HepG2 (cell line): ENCODE data around the gene MUCL3. TPM values are rescaled to one million over a fixed set of nuclear protein-coding genes. Genes with fewer than 3 reads are reported as not detected.
A peak's percentile ranks its signal among the peaks of the same experiment; 100 is the strongest.

Experiments used
- AKNA ChIP-seq: sonication (generic); formaldehyde crosslinking; IDR thresholded peaks from 2 replicates; pipeline ENCODE4 v1.4.0; 2020; ENCODE audit warnings: missing genetic modification reagents, borderline replicate concordance
- ARID3A ChIP-seq: IDR thresholded peaks from 2 replicates; pipeline ENCODE4 v1.6.1; 2012; ENCODE audit warnings: low read depth, low read length, improper control_type of control experiment
- ARNTL ChIP-seq: sonication (generic); formaldehyde crosslinking; IDR thresholded peaks from 2 replicates; pipeline ENCODE4 v1.4.0; 2020; ENCODE audit warnings: mild to moderate bottlenecking, missing genetic modification reagents
- ATF4 ChIP-seq, 2 experiments: fragments of 450-650 bp in 1 of 2; sonication (generic) in 1 of 2; formaldehyde crosslinking; IDR thresholded peaks; 2 replicates each; pipeline versions ENCODE4 v1.5.0 to v1.8.0; 2020 to 2022; ENCODE audit warnings: mild to moderate bottlenecking in 1 of 2, missing genetic modification reagents in 1 of 2
- CSRNP2 ChIP-seq: sonication (generic); formaldehyde crosslinking; conservative IDR thresholded peaks from 2 replicates; pipeline ENCODE4 v1.8.0; 2022; ENCODE audit warnings: low read depth, missing genetic modification reagents
- GATAD2A ChIP-seq: IDR thresholded peaks from 2 replicates; pipeline ENCODE4 v1.6.1; 2016
- HCFC1 ChIP-seq: fragments of 150-350 bp; IDR thresholded peaks from 2 replicates; pipeline ENCODE4 v1.6.1; 2014; ENCODE audit warnings: low read depth, low read length
- KMT2A ChIP-seq: sonication (generic); formaldehyde crosslinking; IDR thresholded peaks from 2 replicates; pipeline ENCODE4 v1.4.0; 2020; ENCODE audit warnings: missing genetic modification reagents
- MAFG ChIP-seq: sonication (generic); formaldehyde crosslinking; IDR thresholded peaks from 2 replicates; pipeline ENCODE4 v1.5.1; 2020; ENCODE audit warnings: mild to moderate bottlenecking, missing genetic modification reagents
- PHF5A ChIP-seq: IDR thresholded peaks from one replicate; pipeline ENCODE4 v1.6.1; 2018; ENCODE audit warnings: low read depth, missing genetic modification reagents; ENCODE audit not compliant: unreplicated experiment
- RBM39 ChIP-seq: fragments of 200-400 bp; formaldehyde crosslinking; IDR thresholded peaks from one replicate; pipeline ENCODE4 v1.6.1; 2018; ENCODE audit warnings: antibody characterized with exemption, mild to moderate bottlenecking, low read depth, low read length; ENCODE audit not compliant: poor library complexity, severe bottlenecking
- TMF1 ChIP-seq: sonication (generic); formaldehyde crosslinking; IDR thresholded peaks from 2 replicates; pipeline ENCODE4 v1.8.1; 2022; ENCODE audit warnings: low read depth, missing genetic modification reagents
- ZNF136 ChIP-seq: sonication (generic); formaldehyde crosslinking; IDR thresholded peaks from 2 replicates; pipeline ENCODE4 v1.8.1; 2022; ENCODE audit warnings: low read depth, mild to moderate bottlenecking, moderate library complexity, missing genetic modification reagents
- ZNF224 ChIP-seq: sonication (generic); formaldehyde crosslinking; IDR thresholded peaks from 2 replicates; pipeline ENCODE4 v1.5.0; 2020; ENCODE audit warnings: mild to moderate bottlenecking, missing genetic modification reagents
- ZNF264 ChIP-seq: sonication (generic); formaldehyde crosslinking; IDR thresholded peaks from 2 replicates; pipeline ENCODE4 v1.4.0; 2020; ENCODE audit warnings: missing genetic modification reagents
- ZNF383 ChIP-seq: sonication (generic); formaldehyde crosslinking; IDR thresholded peaks from 2 replicates; pipeline ENCODE4 v1.4.0; 2020; ENCODE audit warnings: missing genetic modification reagents, mild to moderate bottlenecking, borderline replicate concordance
- ZNF441 ChIP-seq: sonication (generic); formaldehyde crosslinking; IDR thresholded peaks from 2 replicates; pipeline ENCODE4 v1.7.0; 2021; ENCODE audit warnings: missing genetic modification reagents, borderline replicate concordance
- ZNF564 ChIP-seq: sonication (generic); formaldehyde crosslinking; IDR thresholded peaks from 2 replicates; pipeline ENCODE4 v1.8.1; 2023; ENCODE audit warnings: mild to moderate bottlenecking, missing genetic modification reagents
- ZNF746 ChIP-seq: sonication (generic); formaldehyde crosslinking; IDR thresholded peaks from 2 replicates; pipeline ENCODE4 v1.8.0; 2022; ENCODE audit warnings: mild to moderate bottlenecking, missing genetic modification reagents
- ZNF780A ChIP-seq: sonication (generic); formaldehyde crosslinking; IDR thresholded peaks from 2 replicates; pipeline ENCODE4 v1.8.0; 2022; ENCODE audit warnings: mild to moderate bottlenecking, missing genetic modification reagents, moderate library complexity
- polyA plus RNA-seq, 8 experiments: library from polyadenylated mRNA; depleted of rRNA in 3 of 8; stranded (reverse) in 7 of 8; unstranded in 1 of 8; fragments of >200 nt; fragmentation: Illumina TruSeq in 4 of 8; extraction: Trizol in 4 of 8; gene quantifications; 2 replicates each; pipeline versions ENCODE4 v1.2.1 to v1.2.3, GENCODE V29; 2011 to 2016; ENCODE audit warnings: low read depth in 4 of 8, missing spikeins in 1 of 8, mixed read lengths in 1 of 8; ENCODE audit not compliant: insufficient read depth in 1 of 8
- total RNA-seq, 5 experiments: library from RNA; depleted of rRNA; stranded (reverse); fragments of >200 nt; fragmentation: Illumina TruSeq; extraction: Trizol; gene quantifications; 2 replicates each; pipeline ENCODE4 v1.2.3, GENCODE V29; 2016; ENCODE audit warnings: low read depth in 1 of 5

The MUCL3 gene
- total and polyA plus RNA-seq, 2 of the 13 experiments (the other 11 are each of a cell fraction or from before 2014, with no cell fraction given), result not detected

- peak; percentile 62; the same call in 1 of the 2 replicates for TF ChIP-seq GATAD2A (CRISPR knock-in tag)
- TF ChIP-seq ZNF383 (CRISPR knock-in tag), result 0 out of 2 replicates have a peak, but pooled peaks have one; percentile 77
- peak; percentile 18; the same call in 1 of the 2 replicates for TF ChIP-seq ZNF441 (CRISPR knock-in tag)
- TF ChIP-seq KMT2A (CRISPR knock-in tag), result peak; percentile 93
- TF ChIP-seq RBM39, result peak; percentile 85
- no peak; a peak in 1 of 4 replicates for TF ChIP-seq ATF4 (CRISPR knock-in tag; IDR thresholded peaks at IDR 0.05)
- no peak for TF ChIP-seq AKNA (CRISPR knock-in tag)
- no peak for TF ChIP-seq ZNF564 (CRISPR knock-in tag)
- TF ChIP-seq ZNF264, result no peak
- no peak for TF ChIP-seq ZNF780A (CRISPR knock-in tag)
- TF ChIP-seq ZNF224 (CRISPR knock-in tag), result peak; percentile 81; the same call in 1 of the 2 replicates
- peak; percentile 97 for TF ChIP-seq HCFC1
- peak; percentile 90 for TF ChIP-seq PHF5A (CRISPR knock-in tag)
- TF ChIP-seq ARID3A, result peak; percentile 70
- no peak; the same call in 1 of the 2 replicates for TF ChIP-seq TMF1 (CRISPR knock-in tag)
- TF ChIP-seq ZNF746, result peak; percentile 57; the same call in 1 of the 2 replicates
- TF ChIP-seq ARNTL (CRISPR knock-in tag), result 0 out of 2 replicates have a peak, but pooled peaks have one; percentile 62
- TF ChIP-seq MAFG (CRISPR knock-in tag), result no peak
- TF ChIP-seq CSRNP2 (CRISPR knock-in tag), result no peak
- 0 out of 2 replicates have a peak, but pooled peaks have one; percentile 26 for TF ChIP-seq ZNF136 (CRISPR knock-in tag)
These were observed 32.8 kb upstream of the MUCL3 start, which contains the start of gene GTF2H4 (continued) for GRCh38 chr6:30907758-30908591.
